ENCODE data around the gene CHST11.

The CHST11 gene

GRCh38 chr12:104624529-104624928 is 167.8 kb downstream of the CHST11 start:
- DNase-seq (ENCODE audit: extremely low read depth in 1 of 2, low read depth in 1 of 2), result no peak

DNA sequence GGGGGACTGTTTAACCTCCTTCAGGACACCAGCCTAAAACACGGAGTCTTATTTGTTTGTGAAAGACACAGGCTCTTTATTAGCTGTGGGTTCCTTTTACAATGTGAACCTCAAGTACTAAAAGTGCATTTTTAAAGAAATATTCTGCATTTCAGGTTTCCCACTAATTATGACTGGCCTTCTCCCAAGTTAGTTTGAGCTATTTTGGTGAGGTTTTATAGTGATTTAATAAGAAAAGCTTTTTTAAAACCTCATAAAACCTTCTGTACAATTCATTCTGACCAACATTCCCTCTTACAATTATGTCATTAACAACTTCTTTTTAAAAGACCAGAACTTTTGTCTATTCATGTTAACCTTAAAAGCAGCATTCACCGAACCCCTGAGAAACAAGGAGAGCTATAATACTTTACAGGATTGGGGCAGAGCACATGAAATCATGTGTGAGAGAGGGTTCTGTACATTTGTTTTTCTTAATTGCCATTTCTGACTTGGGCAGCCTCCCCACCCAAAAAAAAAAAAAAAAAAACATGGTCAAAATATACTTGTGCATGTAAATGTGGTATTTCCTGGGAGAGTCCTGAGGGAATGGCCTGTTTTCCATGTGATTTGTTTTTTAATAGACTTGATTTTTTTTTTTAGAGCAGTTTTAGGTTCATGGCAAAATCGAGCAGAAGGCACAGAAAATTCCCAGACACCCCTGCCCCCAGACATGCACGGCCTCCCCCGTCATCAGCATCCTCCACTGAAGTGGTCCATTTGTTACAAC is 169.5 kb downstream of the CHST11 start:
- no peak for DNase-seq (ENCODE audit: extremely low read depth in 1 of 2, low read depth in 1 of 2)

DNA sequence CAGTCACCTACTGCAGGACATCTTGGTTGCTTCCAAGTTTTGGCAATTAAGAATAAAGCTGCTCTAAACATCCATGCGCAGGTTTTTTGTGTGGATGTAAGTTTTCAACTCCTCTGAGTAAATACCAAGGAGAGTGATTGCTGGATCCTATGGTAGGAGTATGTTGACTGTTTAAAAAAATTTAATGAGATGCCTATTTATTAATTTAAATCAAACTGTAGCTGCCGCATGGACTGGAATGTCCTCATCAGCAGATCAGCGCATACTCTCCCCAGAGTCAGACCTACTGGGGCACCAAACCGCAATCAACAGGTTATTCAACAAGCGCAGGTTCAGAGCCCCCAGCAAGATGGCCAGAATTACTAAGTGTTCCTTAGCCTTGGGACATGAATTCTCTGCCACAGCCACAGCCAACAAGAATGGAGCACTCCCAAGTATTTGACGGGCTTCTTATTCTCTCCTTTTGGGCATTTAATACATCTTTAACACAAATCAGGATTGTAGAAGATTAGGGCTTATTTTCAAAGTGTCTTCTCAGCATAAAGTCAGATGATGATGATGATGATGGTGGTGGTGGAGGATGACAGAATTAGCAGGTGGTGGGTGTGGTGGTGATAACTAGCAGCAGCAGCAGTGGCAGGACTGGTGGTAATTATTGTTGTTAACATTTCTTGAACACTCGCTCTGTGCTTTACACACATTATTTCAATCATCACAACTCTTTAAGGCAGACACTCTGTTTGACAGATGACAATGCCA is 170.7 kb downstream of the CHST11 start:
- no peak for DNase-seq (ENCODE audit: extremely low read depth in 1 of 2, low read depth in 1 of 2)

- no peak for DNase-seq (ENCODE audit: extremely low read depth in 1 of 2, low read depth in 1 of 2)
Observed at GRCh38 chr12:104627990-104628830, 171.5 kb downstream of the CHST11 start.

DNA sequence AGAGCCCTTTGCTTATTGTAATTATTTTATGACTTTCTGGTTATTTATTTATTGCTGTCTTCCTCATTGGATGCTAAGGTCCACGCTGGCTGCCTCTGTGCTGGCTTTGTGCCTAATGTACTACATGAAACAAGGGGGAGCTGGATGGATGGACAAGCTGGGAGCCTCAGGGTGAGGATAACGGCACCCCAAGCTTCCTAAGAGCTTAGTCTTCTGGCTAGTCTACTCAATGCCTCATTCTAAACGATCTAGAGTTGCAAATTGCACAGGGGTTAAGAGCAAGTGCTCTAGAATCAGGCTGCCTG is 172.0 kb downstream of the CHST11 start:
- DNase-seq (ENCODE audit: extremely low read depth in 1 of 2, low read depth in 1 of 2), result no peak

DNA sequence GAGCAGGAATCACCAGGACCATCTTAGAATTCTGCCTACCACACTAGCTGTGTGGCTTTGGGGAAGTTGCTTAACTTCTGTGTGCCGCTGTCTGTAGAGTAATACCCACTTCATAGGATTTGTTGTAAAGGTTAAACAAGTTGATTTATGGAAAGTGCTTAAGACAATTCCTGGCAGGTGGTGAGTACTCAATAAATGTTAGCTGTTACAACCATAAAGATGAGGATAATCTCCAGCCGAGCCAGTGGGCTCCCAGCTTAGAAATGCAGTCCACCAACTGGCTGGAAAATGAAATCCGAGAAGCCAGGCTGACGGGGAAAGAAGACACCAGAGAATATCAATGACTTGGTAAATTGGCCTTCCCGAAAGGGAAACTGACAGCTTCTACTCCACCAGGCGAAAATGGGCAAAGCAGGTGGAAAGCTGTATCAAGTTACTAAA is 173.5 kb downstream of the CHST11 start:
- no peak for DNase-seq (ENCODE audit: extremely low read depth in 1 of 2, low read depth in 1 of 2)

- DNase-seq (ENCODE audit: extremely low read depth in 1 of 2, low read depth in 1 of 2), result no peak
Observed at GRCh38 chr12:104631867-104632266, 175.1 kb downstream of the CHST11 start.

DNA sequence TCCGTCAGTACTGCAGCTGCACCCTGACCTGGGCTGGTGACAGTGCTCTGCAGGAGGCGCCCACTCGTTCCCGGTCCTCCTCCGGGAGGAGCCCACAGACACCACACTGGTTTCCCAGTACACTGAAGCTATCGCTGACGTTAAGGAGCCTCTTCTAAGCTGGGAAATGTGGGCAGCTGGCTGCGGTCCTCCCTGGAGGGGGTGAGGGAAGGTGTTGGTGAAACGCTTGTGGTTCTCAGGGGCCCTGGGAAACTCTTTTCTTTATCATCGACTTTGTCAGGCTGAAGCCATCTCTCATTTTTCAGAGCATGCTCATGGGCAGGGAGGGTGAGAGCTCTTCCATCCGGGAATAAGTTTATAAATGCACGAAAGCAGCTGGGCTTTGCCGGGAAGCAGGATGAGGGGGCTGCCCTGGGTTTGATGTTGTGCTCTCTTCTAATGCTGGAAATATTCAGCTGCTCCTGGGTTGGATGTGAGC is 176.0 kb downstream of the CHST11 start:
- no peak for DNase-seq (ENCODE audit: extremely low read depth in 1 of 2, low read depth in 1 of 2)

- no peak for DNase-seq (ENCODE audit: extremely low read depth in 1 of 2, low read depth in 1 of 2)
Observed at GRCh38 chr12:104634044-104634443, 177.3 kb downstream of the CHST11 start.

DNA sequence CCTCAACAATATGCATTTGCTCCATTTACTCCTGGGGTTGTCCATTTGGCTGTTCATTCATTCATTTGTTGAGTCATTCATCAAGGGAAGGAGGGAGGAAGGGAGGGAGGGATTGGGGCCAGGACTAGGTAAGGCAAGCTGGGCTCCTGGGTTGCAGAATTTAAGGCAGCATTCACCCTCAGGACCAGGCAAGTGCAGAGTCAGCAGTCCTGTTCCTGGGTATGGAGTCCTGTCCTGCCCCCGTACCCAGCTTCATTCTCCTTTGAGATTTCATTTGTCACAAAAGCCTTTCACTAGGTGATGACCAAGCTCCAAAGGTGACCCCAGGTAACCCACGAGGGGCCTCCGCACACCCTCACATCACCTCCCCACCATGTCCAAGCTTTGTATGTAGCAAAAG is 178.1 kb downstream of the CHST11 start:
- DNase-seq (ENCODE audit: extremely low read depth in 1 of 2, low read depth in 1 of 2), result no peak

DNA sequence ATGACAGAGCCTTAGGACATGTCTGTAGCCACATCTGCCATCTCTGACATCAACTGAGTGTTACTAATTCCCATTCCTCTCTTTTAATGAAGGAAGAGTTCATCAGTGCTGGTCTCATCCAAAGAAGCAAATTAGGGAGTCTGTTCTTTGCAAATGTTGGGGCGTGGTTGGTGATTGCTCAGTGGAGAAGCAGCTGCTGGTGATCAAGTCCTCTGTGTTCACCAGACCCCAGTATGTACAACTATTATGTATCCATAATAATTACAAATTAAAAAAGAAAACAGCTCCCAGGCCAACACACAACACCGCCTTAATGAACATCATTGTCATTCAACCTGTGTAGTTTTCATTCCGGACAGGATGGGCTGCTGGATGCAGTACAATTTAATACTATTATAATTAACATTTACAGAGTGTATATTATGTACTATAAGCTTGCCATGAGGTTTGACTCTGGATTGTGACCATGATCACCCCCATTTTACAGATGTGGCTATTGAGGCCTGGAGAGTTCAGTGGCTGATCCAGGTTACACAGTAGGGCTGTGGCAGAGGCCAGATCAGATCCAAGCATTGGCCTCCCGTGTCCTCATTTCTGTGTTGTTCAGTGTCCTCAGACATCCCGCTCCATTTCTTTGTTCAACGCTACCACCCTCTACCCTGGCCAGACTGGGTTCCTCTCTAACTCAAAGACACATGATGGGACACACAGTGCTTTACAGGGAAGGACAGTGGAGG is 179.0 kb downstream of the CHST11 start:
- DNase-seq (ENCODE audit: extremely low read depth in 1 of 2, low read depth in 1 of 2), result no peak

DNA sequence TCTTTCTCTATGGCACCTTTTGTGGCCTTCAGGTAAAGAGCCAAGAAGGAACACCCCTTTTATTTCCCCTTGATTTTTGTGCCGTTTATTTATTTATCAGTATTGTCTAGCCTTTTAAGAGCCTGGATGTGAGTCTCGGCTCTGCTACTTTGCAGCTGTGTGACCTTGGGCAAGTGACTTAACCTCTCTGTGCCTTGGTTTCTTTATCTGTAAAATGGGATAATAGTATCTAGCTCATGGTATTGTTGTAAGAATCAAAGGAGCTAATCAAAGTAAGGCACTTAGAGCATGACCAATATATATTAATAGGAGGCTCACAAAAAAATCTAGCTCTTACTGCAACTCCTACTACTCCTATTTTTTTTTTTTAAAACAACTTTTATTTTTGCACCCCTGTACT is 179.7 kb downstream of the CHST11 start:
- DNase-seq (ENCODE audit: extremely low read depth in 1 of 2, low read depth in 1 of 2), result no peak

- no peak for DNase-seq (ENCODE audit: extremely low read depth in 1 of 2, low read depth in 1 of 2)
Observed at GRCh38 chr12:104637604-104638003, 180.9 kb downstream of the CHST11 start.

- no peak for DNase-seq (ENCODE audit: extremely low read depth in 1 of 2, low read depth in 1 of 2)
Observed at GRCh38 chr12:104638218-104638850, 181.6 kb downstream of the CHST11 start.

DNA sequence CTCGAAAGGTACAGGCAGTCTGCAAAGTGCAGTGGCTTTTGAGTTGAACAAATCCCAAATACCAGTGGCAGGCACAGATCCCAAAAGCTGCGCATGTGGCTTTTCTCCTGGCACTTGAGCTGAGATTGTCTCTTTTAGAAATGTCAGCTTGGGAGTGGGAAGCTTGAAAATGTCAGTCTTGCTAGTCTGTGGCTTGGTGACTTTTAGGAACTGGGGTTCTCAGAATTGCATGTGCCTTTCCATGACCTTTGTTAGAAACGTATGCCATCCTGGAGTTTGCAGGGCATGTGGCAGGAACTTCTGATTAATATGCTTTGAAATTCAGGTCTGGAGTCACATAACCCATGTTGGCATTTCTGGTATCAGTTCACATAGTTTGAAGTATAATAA is 182.1 kb downstream of the CHST11 start:
- no peak for DNase-seq (ENCODE audit: extremely low read depth in 1 of 2, low read depth in 1 of 2)

GRCh38 chr12:104640956-104641355 is 184.2 kb downstream of the CHST11 start:
- DNase-seq (ENCODE audit: extremely low read depth in 1 of 2, low read depth in 1 of 2), result no peak

DNA sequence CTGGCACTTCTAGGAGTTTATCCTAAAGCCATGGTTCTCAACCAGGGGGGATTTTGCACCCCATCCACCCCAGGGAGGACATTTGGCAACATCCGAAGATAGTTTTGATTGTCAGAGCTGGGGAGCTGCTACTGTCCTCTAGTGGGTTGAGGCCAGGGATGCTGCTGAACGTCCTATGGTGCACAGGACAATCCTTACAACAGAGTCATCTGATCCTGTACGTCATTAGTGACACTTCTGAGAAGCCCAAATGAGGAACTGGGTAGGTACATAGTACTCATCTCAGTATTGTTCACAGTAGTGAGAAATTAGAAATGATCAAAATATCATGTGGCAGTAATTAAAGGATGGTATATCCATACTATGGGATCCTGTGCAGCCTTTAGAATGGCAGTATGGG is 185.1 kb downstream of the CHST11 start:
- DNase-seq (ENCODE audit: extremely low read depth in 1 of 2, low read depth in 1 of 2), result no peak

GRCh38 chr12:104643093-104643818 is 186.5 kb downstream of the CHST11 start:
- no peak for DNase-seq (ENCODE audit: extremely low read depth in 1 of 2, low read depth in 1 of 2)

DNA sequence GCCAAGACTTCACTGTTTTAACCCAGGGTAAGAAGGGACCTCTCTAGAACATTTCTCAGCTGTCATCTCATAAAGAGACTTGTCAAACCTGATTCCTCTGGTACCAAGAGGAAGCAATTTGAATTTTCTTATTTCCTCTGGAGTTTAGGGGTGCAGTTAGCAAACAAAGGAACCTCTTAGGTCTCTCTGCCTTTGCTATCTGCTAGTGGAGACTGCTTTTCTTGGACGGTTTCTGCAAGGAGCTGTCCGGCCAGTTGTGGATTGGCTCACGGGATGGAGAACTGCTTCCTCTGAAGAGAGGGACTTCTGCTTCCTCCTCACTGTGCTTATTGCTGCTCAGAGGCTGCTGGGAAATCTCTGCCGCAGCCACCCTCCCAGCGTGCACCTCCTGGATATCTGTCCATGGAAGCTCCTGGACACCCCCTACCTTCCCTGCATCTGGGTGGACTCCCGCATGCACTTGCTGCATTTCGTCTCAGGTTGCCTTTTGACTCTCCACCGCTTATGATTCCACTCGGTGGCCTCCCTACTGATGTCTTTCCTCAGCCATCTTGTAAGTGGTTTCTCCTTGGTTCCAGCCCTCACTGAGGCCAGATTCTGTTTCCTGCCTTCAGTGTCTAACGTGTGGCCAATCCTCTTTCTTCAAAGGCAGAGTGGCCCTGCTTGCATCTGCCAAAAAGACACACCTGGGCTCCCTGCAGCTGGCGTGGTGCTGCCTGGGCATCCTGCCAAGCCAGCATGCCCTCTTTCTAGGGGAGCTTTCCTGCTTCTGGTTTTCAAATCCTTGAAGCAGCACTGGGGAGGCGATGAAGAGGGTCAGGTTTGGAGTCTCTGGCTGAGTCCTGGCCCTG is 187.3 kb downstream of the CHST11 start:
- DNase-seq (ENCODE audit: extremely low read depth in 1 of 2, low read depth in 1 of 2), result no peak
